Esophagus squamous epithelium (tissue), 5 donors: ENCODE data around the gene ADGRG1. TPM values are rescaled to one million over a fixed set of nuclear protein-coding genes. Genes with fewer than 3 reads are reported as not detected.

Source experiments
- DNase-seq: peaks from one replicate; lab custom pipeline; 2025; lab: John Stamatoyannopoulos, UW
- H3K27ac ChIP-seq, 4 donors: fragments of 200-600 bp; sonication (generic); one replicate each; pipeline ENCODE4 v1.5.1; 2016 to 2019; ENCODE audit warnings: mild to moderate bottlenecking in 1 of 4
- H3K27me3 ChIP-seq, 4 donors: fragments of 200-600 bp; sonication (generic); 1 replicate in 3 of 4; 2 replicates in 1 of 4; pipeline versions ENCODE4 v1.5.1 to v1.6.0; 2017 to 2021; ENCODE audit warnings: antibody characterized with exemption in 1 of 4
- H3K36me3 ChIP-seq, 3 donors: fragments of 200-600 bp; sonication (generic); one replicate each; pipeline ENCODE4 v1.5.1; 2016 to 2019
- H3K4me1 ChIP-seq, 3 donors: fragments of 200-600 bp; sonication (generic); one replicate each; pipeline ENCODE4 v1.5.1; 2017 to 2019
- H3K4me3 ChIP-seq, 4 donors: fragments of 200-600 bp; sonication (generic); 1 replicate in 3 of 4; 2 replicates in 1 of 4; pipeline ENCODE4 v1.5.1; 2016 to 2019; ENCODE audit warnings: mild to moderate bottlenecking in 2 of 4, moderate library complexity in 1 of 4
- H3K9me3 ChIP-seq, 3 donors: fragments of 200-600 bp; sonication (generic); one replicate each; pipeline ENCODE4 v1.5.1; 2016 to 2019
- CTCF ChIP-seq, 6 experiments: fragments of 450-650 bp in 4 of 6; fragments of 200-600 bp in 2 of 6; sonication (generic) in 2 of 6; IDR thresholded peaks; one replicate each; pipeline ENCODE4 v1.5.1; 2016 to 2019; ENCODE audit warnings: antibody characterized with exemption in 6 of 6, mild to moderate bottlenecking in 4 of 6, moderate library complexity in 4 of 6
- POLR2A ChIP-seq, 4 donors: fragments of 450-650 bp; IDR thresholded peaks; one replicate each; pipeline ENCODE4 v1.6.1; 2017; ENCODE audit warnings: antibody characterized with exemption in 4 of 4, mild to moderate bottlenecking in 4 of 4, moderate library complexity in 3 of 4
- WGBS, 2 donors: methylation state at CpG; one replicate each; pipeline ENCODE4 v1.1.5; 2018; 5-methylcytosine and 5-hydroxymethylcytosine counted together
- intact Hi-C: fragments of 100-400 bp; cut with DNase I; formaldehyde crosslinking; loops from one replicate; pipeline ENCODE4 v1.15.0; 2022
- total RNA-seq, 4 donors: library from RNA; depleted of rRNA; stranded (reverse); fragments of >200 nt; gene quantifications; one replicate each; pipeline ENCODE4 v1.1.0, GENCODE V29; 2016
- donor health status: DM: yes; HTN: yes; CAD: no.

Gene ADGRG1
- total RNA-seq, 4 donors from 2014 or later = 37.0 to 65.5 (median 42.1) TPM

DNA sequence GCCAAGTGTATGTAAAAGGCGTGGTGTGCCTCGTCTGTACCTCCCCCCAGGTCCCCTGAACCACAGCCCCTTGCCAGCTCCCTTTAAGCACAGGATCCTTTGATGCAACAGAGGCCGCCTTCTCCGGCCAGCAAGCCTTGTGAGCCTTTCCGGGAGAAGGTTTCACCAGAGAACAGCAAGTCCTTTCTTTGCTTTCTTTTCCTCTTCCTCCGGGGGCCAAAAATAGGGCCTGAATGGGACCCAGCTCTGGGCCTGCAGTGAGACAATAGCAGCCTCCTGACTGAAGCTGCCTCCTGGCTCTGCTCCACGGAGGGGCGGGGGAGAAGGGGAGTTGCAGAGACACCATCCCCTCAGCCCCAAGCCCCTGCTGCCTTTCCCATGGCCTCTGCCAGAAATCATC lies 9.0 kb downstream of the ADGRG1 start:
- Histone ChIP-seq H3K27me3 (peaks cover 0 to 12% (median 0%) of the 10 kb centered on the region in 4 donors), H3K9me3 (no peaks in the 10 kb centered on the region), H3K4me1 (peaks cover 9 to 87% (median 37%) of the 10 kb centered on the region in 3 donors), H3K36me3 (peaks cover 0 to 16% (median 0%) of the 10 kb centered on the region in 3 donors), H3K27ac (peak overlapping the region; percentile 13 to 74 (median 40)), H3K4me3 (peak overlapping the region in 1 of 4 donors; percentile 1)
- intact Hi-C loops = no loop called here
- TF ChIP-seq CTCF (IDR thresholded peaks at IDR 0.05) = no peak
- no peak for TF ChIP-seq POLR2A (IDR thresholded peaks at IDR 0.05)
- 49 to 60% methylated on average over 1 to 5 of the region's 8 CpGs for WGBS, 2 donors
- DNase-seq = no peak

- peaks cover 0 to 12% (median 0%) of the 10 kb centered on the region in 4 donors for H3K27me3 ChIP-seq
- intact Hi-C loops = no loop called here
- WGBS, 2 donors = 40 to 79% methylated on average over 1 to 6 of the region's 6 CpGs
- H3K27ac ChIP-seq = peak overlapping the region; percentile 13 to 74 (median 40)
- no peak overlapping the region for H3K4me3 ChIP-seq
- no peak for DNase-seq
- H3K36me3 ChIP-seq = peaks cover 0 to 16% (median 0%) of the 10 kb centered on the region in 3 donors
- TF ChIP-seq CTCF (IDR thresholded peaks at IDR 0.05) = no peak
- TF ChIP-seq POLR2A (IDR thresholded peaks at IDR 0.05) = no peak
- H3K4me1 ChIP-seq = peaks cover 9 to 87% (median 40%) of the 10 kb centered on the region in 3 donors
- no peaks in the 10 kb centered on the region for H3K9me3 ChIP-seq
Measured at GRCh38 chr16:57637965-57638364, 9.5 kb downstream of the ADGRG1 start.

DNA sequence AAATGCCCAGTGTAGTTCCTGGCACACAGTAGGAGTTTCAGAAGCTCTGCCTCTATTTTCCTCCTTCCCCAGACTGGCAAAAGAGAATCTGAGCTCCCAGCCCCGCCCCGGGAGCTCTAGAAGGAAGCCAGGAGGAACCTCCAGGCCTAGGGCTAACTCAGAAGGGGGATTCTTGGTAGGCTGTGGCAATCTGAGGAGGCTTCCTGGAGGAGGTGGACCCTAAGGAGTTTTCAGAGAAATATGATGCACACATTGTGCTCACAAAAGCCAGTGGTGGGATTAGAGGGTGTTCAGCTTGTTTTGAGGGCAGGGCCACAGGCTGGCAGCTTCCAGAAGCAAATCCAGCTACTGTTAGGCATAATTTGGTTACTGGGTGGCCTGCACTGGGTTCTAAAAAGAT lies 10.0 kb downstream of the ADGRG1 start:
- H3K4me1 ChIP-seq = peaks cover 9 to 87% (median 44%) of the 10 kb centered on the region in 3 donors
- 90% methylated on average over 2 of the region's 2 CpGs; no CpG with 5 or more reads in 1 of the 2 donors for WGBS, 2 donors
- no peak for TF ChIP-seq CTCF (IDR thresholded peaks at IDR 0.05)
- TF ChIP-seq POLR2A (IDR thresholded peaks at IDR 0.05) = no peak
- H3K27ac ChIP-seq = peak overlapping the region in 3 of 4 donors; percentile 24 to 74 (median 57)
- H3K27me3 ChIP-seq = peaks cover 0 to 12% (median 0%) of the 10 kb centered on the region in 4 donors
- no peak overlapping the region for H3K4me3 ChIP-seq
- intact Hi-C loops = no loop called here
- H3K9me3 ChIP-seq = no peaks in the 10 kb centered on the region
- no peak for DNase-seq
- peaks cover 0 to 16% (median 0%) of the 10 kb centered on the region in 3 donors for H3K36me3 ChIP-seq

GRCh38 chr16:57639172-57639887 lies 10.9 kb downstream of the ADGRG1 start:
- TF ChIP-seq POLR2A (IDR thresholded peaks at IDR 0.05) = no peak
- no peak for TF ChIP-seq CTCF (IDR thresholded peaks at IDR 0.05)
- WGBS, 2 donors = 51 to 56% methylated on average over 15 to 16 of the region's 23 CpGs
- no peak for DNase-seq
- Histone ChIP-seq H3K4me3 (no peak overlapping the region), H3K27ac (peak overlapping the region in 3 of 4 donors; percentile 1 to 57 (median 7)), H3K4me1 (peaks cover 9 to 87% (median 45%) of the 10 kb centered on the region in 3 donors), H3K9me3 (no peaks in the 10 kb centered on the region), H3K36me3 (peaks cover 0 to 23% (median 0%) of the 10 kb centered on the region in 3 donors), H3K27me3 (peaks cover 0 to 12% (median 0%) of the 10 kb centered on the region in 4 donors)
- intact Hi-C loops = no loop called here

GRCh38 chr16:57640185-57640584 lies 11.8 kb downstream of the ADGRG1 start:
- H3K4me1 ChIP-seq = peaks cover 11 to 87% (median 43%) of the 10 kb centered on the region in 3 donors
- peaks cover 0 to 9% (median 0%) of the 10 kb centered on the region in 4 donors for H3K27me3 ChIP-seq
- WGBS, 2 donors = 72 to 79% methylated on average over 5 to 7 of the region's 9 CpGs
- intact Hi-C loops = no loop called here
- DNase-seq = no peak
- no peaks in the 10 kb centered on the region for H3K9me3 ChIP-seq
- no peak overlapping the region for H3K4me3 ChIP-seq
- peaks cover 0 to 32% (median 0%) of the 10 kb centered on the region in 3 donors for H3K36me3 ChIP-seq
- TF ChIP-seq CTCF (IDR thresholded peaks at IDR 0.05) = no peak
- H3K27ac ChIP-seq = peak overlapping the region in 2 of 4 donors; percentile 3 to 31
